WERI-Rb-1 (cell line): ENCODE results near the gene TMEM164.

ENCODE experiments used
- DNase-seq: peaks from one replicate; pipeline ENCODE4 v3.0.0-alpha.2; 2020
- H3K27ac ChIP-seq: fragments of 250-450 bp; sonication (Bioruptor Pico); 2 replicates; pipeline ENCODE4 v1.5.1; 2020; ENCODE audit warnings: mild to moderate bottlenecking, moderate library complexity
- H3K27me3 ChIP-seq: fragments of 250-450 bp; sonication (Bioruptor Pico); 2 replicates; pipeline ENCODE4 v1.5.1; 2021; ENCODE audit warnings: mild to moderate bottlenecking, low read depth, moderate library complexity; ENCODE audit not compliant: insufficient read depth, severe bottlenecking
- H3K36me3 ChIP-seq: fragments of 250-450 bp; sonication (Bioruptor Pico); 2 replicates; pipeline ENCODE4 v1.5.1; 2020; ENCODE audit warnings: mild to moderate bottlenecking, moderate library complexity
- H3K4me3 ChIP-seq: 2 replicates; pipeline ENCODE4 v1.5.1; 2011; ENCODE audit warnings: low read depth, mild to moderate bottlenecking, control low read depth, low read length
- H3K9me3 ChIP-seq: fragments of 250-450 bp; sonication (Bioruptor Pico); 2 replicates; pipeline ENCODE4 v1.5.1; 2021; ENCODE audit warnings: mild to moderate bottlenecking, moderate library complexity; ENCODE audit not compliant: severe bottlenecking
- TF ChIP-seq, protein P1 (sequence below): IDR thresholded peaks from 2 replicates; pipeline ENCODE4 v1.5.1; 2011; ENCODE audit warnings: low read depth, mild to moderate bottlenecking, control low read depth, inconsistent platforms, low read length

Gene TMEM164

DNA sequence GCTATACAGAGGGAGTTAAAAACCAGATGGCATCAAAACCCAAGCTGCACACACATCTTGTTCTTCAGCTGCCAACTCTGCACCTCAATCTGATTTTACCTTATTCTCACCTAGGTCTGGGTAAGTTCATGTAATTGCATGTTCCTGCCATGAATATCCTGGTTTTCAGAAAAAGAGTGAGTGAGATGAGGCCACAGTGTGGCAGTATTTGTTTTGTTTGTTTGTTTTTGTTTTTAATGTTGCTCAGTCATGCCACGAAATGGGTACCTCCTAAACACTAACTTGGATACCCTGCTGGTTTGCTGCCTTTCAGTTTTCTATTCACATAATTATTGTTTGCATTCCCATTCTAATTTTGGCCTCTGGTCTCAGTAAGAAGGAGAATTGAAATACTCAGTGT, 22.5 kb downstream of the TMEM164 start:
- Histone ChIP-seq H3K4me3 (no peak overlapping the region), H3K36me3 (peaks cover 28% of the 10 kb centered on the region), H3K9me3 (no peaks in the 10 kb centered on the region), H3K27ac (no peak overlapping the region), H3K27me3 (no peaks in the 10 kb centered on the region)
- no peak for DNase-seq
- TF ChIP-seq, protein P1, sequence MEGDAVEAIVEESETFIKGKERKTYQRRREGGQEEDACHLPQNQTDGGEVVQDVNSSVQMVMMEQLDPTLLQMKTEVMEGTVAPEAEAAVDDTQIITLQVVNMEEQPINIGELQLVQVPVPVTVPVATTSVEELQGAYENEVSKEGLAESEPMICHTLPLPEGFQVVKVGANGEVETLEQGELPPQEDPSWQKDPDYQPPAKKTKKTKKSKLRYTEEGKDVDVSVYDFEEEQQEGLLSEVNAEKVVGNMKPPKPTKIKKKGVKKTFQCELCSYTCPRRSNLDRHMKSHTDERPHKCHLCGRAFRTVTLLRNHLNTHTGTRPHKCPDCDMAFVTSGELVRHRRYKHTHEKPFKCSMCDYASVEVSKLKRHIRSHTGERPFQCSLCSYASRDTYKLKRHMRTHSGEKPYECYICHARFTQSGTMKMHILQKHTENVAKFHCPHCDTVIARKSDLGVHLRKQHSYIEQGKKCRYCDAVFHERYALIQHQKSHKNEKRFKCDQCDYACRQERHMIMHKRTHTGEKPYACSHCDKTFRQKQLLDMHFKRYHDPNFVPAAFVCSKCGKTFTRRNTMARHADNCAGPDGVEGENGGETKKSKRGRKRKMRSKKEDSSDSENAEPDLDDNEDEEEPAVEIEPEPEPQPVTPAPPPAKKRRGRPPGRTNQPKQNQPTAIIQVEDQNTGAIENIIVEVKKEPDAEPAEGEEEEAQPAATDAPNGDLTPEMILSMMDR = no peak

DNA sequence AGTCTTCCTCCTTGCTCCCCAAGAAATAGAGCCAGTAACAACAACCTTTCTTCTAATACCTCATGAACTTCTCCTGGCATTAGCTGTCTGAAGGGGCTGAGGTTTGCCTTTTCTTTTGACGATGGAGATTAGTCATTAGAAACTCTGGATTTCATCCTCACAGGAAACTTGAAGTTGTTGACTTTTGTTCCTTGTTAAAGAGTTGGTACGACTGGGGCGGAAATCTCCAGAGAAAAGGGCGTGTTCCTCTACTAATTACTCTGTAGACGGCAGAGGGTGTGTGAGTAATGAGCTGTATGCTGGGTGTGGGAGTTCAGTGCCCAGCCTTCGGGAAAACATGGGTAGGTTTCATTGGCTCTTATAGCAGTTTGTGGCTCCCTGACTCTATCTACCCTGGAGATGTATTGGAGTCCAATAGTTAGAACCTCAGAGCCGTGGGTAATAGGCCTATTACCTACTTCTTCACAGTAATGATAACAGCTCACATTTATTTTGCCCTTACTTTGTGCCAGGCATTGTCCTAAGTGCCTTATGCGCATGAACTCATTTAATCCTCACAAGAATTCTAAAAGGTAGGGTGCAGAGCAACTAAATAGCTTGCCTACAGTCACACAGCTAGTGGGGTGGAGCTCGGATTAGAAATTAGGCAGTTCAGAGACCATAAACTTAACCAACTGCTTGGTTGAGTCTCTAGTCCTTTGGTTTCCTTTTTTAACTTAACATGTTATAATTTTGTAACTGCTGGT, 23.4 kb downstream of the TMEM164 start:
- no peak overlapping the region for H3K4me3 ChIP-seq
- no peak overlapping the region for H3K27ac ChIP-seq
- H3K27me3 ChIP-seq = no peaks in the 10 kb centered on the region
- TF ChIP-seq, protein P1 = no peak
- peaks cover 28% of the 10 kb centered on the region for H3K36me3 ChIP-seq
- no peak for DNase-seq
- no peaks in the 10 kb centered on the region for H3K9me3 ChIP-seq

GRCh38 chrX:110032534-110033147, 29.7 kb downstream of the TMEM164 start:
- no peak for DNase-seq
- H3K27me3 ChIP-seq = no peaks in the 10 kb centered on the region
- H3K27ac ChIP-seq = no peak overlapping the region

DNA sequence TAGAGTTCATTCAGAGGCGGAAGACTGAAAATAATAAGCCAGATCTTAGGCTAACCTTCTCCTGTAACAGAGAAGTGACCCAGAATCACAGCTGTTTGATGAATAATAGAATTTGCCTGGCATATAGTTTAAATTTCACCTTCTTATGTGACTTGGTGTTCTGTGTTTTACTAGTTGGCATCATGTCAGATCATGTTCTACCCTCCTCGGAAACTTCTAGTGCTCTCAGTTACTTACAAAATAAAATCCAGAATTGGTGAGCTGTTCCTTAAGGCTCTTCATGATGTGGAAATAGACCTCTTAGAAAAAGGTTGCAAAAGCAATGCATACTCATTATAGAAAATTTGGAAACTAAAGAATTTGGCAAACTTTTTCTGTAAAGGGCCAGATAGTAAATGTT, 31.1 kb downstream of the TMEM164 start:
- no peaks in the 10 kb centered on the region for H3K36me3 ChIP-seq
- TF ChIP-seq, protein P1 = no peak
- H3K27me3 ChIP-seq = no peaks in the 10 kb centered on the region

More at GRCh38 chrX:110032534-110033147, 29.7 kb downstream of the TMEM164 start:
- H3K4me3 ChIP-seq = no peak overlapping the region
- TF ChIP-seq, protein P1 = no peak
- no peaks in the 10 kb centered on the region for H3K9me3 ChIP-seq
- H3K36me3 ChIP-seq = no peaks in the 10 kb centered on the region

GRCh38 chrX:110036162-110037033, 33.5 kb downstream of the TMEM164 start:
- no peak overlapping the region for H3K27ac ChIP-seq
- no peak for DNase-seq

More for the DNA sequence above, 31.1 kb downstream of the TMEM164 start:
- no peaks in the 10 kb centered on the region for H3K9me3 ChIP-seq
- DNase-seq = no peak
- no peak overlapping the region for H3K4me3 ChIP-seq
- H3K27ac ChIP-seq = no peak overlapping the region

More at GRCh38 chrX:110036162-110037033, 33.5 kb downstream of the TMEM164 start:
- Histone ChIP-seq H3K9me3 (no peaks in the 10 kb centered on the region), H3K4me3 (no peak overlapping the region), H3K27me3 (no peaks in the 10 kb centered on the region), H3K36me3 (no peaks in the 10 kb centered on the region)
- TF ChIP-seq, protein P1 = no peak
